OCI-LY3 (cell line): Measurements from ENCODE around the gene FLOT1.

Experiments
- EZH2phosphoT487 ChIP-seq: fragments of 200-600 bp; shearing (Covaris generic); IDR thresholded peaks from 2 replicates; pipeline ENCODE4 v1.6.1; 2018; ENCODE audit warnings: antibody characterized with exemption, mixed run types, low read depth
- TF ChIP-seq, protein P1 (sequence below): fragments of 200-600, 300-600 bp; sonication (generic); IDR thresholded peaks from 2 replicates; pipeline ENCODE4 v1.5.1; 2014; ENCODE audit warnings: antibody characterized with exemption, low read length, low read depth

DNA sequence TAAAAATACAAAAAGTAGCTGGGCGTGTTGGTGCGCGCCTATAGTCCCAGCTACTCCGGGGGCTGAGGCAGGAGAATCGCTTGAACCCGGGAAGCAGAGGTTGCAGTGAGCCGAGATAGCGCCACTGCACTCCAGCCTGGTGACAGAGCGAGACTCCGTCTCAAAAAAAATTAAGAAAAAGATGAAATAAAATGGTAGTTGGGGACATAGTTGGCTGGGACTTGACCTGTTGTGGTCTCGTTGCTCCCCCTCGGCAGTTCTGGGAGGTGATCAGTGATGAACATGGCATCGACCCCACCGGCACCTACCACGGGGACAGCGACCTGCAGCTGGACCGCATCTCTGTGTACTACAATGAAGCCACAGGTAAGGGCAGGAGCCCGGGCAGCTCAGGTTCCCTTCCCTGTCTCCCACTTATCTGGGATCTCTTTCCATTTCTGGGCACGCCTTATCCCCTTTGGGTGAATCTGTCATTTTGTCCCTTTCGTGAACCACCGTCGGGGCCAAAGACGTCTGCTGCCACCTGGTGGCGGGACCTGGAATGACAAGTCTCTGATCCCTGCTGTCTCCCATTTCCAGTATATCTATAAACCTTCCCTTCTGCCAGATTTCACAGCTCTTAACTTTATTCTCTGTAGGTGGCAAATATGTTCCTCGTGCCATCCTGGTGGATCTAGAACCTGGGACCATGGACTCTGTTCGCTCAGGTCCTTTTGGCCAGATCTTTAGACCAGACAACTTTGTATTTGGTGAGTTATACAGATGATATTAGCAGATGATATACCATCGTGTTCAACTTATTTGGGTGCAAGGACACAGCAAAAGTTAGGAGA is 20.0 kb downstream of the FLOT1 start:
- TF ChIP-seq, protein P1, sequence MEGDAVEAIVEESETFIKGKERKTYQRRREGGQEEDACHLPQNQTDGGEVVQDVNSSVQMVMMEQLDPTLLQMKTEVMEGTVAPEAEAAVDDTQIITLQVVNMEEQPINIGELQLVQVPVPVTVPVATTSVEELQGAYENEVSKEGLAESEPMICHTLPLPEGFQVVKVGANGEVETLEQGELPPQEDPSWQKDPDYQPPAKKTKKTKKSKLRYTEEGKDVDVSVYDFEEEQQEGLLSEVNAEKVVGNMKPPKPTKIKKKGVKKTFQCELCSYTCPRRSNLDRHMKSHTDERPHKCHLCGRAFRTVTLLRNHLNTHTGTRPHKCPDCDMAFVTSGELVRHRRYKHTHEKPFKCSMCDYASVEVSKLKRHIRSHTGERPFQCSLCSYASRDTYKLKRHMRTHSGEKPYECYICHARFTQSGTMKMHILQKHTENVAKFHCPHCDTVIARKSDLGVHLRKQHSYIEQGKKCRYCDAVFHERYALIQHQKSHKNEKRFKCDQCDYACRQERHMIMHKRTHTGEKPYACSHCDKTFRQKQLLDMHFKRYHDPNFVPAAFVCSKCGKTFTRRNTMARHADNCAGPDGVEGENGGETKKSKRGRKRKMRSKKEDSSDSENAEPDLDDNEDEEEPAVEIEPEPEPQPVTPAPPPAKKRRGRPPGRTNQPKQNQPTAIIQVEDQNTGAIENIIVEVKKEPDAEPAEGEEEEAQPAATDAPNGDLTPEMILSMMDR = peak; percentile 74
- TF ChIP-seq EZH2phosphoT487 = no peak
